Medulla oblongata (tissue), 1 donor: Measurements from ENCODE around the gene CYP24A1.

Source experiments
- DNase-seq: peaks from one replicate; pipeline ENCODE4 v3.0.0-alpha.2; 2015; ENCODE audit errors: extremely low spot score

The CYP24A1 gene

DNA sequence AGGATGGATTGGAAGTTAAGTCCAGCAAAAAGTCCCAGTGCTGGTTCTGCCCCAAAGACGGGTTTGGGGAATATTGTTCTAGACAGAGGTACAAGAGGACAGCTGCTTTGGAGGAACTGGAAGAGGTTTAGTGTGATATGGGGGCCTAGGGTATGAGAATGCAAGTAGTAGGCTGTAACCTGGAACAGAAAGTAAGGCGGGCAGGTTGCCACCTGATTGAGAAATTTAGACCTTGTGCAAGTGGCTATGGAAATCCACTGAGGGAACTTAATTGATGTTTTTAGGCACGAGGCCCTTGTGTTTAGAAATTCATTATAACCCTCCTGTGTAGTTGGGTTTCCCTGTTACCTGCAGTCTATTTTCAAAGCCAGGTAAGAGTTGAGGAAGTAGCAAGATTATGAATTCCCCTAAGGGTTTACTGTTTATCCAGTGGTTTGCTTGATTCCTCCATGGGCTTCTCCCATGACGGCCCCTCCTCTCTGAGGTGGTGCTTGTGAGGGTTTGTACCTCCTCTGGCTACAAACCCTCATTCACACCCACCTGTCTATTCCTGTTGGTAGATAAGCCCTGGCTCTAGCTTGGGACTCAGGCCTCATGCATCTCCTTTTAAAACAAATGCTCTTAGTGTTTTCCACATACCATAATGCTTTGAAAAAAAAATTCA, 61.4 kb downstream of the CYP24A1 start:
- DNase-seq: no peak

DNA sequence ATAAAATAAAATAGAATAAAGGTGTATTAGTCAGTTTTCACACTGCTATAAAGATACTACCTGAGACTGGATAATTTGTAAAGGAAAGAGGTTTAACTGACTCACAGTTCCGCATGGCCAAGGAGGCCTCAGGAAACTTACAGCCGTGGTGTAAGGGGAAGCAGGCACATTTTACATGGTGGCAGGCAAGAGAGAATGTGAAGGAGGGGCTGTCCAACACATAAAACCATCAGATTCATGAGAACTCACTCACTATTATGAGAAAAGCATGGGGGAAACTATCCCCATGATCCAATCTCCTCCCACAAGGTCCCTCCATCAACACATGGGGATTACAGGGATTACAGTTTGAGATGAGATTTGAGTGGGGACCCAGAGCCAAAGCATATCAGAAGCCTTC, 62.3 kb downstream of the CYP24A1 start:
- no peak for DNase-seq

DNA sequence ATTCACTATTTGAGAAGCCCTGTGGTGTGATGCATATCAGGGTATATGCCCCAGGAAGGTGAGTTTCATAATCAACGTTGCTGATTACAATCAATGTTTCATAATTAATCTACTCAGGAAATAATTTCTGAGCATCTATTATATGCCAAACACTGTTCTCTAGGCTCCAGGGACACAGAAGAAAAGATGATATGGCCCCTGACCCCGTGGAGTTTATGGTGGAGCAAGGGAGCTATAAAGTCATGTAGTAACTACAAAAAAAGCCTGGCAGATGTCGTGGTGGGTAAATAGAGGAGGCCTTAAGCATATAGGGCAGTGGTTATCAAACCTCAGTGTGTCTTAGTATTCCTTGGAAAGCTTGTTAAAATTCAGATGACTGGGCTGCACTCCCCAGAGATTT, 63.3 kb downstream of the CYP24A1 start:
- no peak for DNase-seq

DNA sequence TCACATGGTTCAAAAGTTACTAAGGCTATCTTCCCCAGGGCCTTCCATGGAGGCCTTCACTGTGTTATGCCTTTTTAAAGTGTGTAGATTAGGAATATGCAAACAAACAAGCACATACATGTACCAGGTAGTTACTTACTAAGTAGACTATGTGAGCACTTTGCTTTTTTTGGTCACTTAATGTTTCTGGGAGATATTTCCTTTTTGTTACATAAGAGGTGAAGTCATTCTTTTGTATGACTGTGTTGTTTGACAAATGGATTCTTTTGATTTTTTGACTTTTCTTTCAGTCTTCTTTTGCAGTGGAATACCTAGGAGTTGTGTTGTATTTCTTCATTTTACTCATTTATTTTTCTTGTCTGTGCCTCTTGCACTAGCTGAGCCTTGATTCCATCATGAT, 63.7 kb downstream of the CYP24A1 start:
- no peak for DNase-seq

DNA sequence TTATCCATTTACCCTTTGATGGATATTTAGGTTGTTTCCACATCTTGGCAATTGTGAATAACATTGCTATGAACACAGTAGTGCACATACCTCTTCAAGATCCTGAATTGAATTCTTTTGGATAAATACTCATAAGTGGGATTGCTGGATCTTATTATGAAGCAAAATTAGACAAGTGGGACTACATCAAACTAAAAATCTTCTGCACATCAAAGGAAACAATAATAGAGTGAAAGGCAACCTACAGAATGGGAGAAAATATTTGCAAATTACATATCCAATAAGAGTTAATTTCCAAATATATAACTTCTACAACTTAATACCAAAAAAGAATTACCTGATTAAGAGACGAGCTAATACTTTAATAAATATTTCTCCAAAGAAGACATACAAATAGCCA, 65.0 kb downstream of the CYP24A1 start:
- no peak for DNase-seq

DNA sequence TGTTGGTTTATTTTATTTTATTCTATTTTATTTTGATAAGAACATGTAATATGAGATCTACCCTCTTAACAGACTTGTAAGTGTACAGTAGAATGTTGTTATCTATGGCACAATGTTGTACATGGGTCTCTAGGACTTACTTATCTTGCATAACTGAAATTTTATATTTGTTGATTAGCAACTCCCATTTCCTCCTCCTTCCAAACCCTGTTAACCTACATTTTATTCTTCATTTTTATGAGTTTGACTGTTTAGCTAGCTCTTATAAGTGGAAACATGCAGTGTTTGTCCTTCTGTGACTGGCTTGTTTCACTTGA, 65.5 kb downstream of the CYP24A1 start:
- DNase-seq: no peak

DNA sequence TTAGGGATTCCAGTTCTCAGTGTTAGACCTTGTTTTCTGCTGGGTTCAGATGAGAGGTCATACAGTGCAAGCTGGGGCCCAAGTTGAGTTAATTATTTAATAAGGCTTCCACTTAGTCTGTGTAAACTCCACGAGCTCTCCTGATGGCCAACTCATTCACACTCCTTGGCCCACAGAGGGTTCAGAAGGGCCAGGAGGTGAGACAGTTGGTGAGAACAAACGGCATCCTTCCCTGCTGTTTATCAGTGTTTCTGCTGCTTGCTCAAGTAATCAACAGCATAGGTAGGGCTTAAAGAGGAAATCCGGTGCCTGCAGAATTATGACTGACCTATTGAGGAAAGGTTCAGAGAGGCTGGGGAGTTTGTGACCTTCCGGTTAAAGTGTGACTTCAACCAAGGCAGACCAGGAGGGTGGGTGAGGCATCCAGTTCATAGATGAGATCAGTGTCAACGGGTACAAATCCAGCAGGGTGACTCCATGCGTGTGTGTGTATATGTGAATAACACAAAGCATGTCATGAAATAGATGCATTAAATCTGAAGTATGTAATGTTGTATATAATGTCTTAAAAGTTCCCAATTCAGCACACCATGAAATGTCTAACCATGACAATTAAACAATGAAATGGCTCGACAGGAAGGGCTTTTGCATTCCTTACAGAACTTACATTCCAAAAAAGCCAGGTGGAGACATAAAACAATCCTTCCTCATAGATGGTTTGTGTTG, 66.0 kb downstream of the CYP24A1 start:
- DNase-seq: no peak

DNA sequence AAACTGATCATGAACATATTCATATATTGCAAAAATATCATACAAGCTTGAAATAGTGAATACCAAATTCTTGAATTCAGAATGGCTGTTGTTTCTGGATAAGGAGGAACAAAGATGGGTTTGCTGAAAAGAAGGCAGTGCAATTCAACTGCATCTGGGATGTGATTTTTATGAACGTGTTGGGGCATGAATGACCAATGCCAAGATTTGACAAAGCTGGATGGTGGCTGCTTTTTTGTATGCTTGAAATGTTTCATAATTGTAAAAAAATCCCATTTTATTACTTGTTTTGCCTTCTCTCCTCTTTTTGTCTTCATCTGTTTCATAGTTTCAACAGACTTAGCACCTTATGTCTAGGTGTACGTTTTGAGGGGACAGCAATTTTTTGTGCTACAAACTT, 66.6 kb downstream of the CYP24A1 start:
- no peak for DNase-seq

DNA sequence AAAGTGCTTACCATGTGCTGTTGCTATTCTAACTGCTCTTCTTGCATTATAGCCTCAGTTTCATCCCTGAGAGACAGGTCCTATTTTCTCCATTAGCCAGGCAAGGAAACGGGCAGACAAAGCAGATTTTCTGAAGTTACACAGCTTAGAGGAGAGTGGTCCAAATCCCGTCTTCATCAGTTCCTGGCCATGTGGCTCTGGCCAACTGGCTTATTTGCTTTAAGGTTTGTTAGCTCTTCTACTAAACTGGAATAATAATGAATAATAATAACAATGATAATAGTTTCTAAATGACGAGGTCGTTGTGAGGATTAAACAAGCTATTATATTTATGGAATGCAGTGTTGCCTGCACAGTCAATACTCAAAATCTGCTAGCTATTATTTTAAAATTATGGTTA, 67.6 kb downstream of the CYP24A1 start:
- DNase-seq: no peak

DNA sequence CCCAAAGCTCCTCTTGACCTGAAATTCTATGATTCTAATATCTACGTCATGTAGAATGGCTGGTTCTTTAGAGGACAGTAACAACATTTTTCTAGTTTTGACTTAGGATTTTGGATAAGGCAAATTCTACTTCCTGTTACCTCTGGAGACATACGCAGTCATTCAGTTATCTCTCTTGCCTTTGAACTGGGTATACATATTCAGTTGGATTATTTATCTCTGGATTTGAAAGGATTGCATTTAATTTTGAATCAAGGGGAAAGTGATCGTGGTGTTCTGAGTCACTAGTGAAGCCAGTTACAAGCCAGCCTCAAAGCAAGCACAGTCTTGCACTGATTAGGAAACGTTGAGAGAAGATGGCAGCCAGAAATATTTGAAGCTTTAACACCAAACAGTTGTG, 68.1 kb downstream of the CYP24A1 start:
- no peak for DNase-seq

DNA sequence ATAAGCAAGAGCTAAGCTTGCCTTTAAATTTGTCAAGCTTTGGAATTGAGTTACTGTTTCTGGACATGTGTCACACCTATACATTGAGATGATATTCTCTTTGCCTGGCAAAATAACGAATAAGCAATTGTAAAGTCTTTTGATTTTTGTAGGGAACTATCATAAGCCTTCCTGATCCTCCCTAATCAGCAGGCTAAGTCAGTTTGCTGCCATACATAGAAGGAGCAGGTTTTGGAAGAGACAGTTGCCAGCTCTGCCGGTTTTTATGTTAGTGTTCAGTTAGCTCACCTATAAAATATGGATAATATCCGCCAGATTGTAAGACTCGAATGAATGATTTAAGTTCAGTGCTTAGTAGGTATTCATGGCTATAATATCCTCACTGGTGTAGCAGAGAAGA, 69.0 kb downstream of the CYP24A1 start:
- DNase-seq: no peak

DNA sequence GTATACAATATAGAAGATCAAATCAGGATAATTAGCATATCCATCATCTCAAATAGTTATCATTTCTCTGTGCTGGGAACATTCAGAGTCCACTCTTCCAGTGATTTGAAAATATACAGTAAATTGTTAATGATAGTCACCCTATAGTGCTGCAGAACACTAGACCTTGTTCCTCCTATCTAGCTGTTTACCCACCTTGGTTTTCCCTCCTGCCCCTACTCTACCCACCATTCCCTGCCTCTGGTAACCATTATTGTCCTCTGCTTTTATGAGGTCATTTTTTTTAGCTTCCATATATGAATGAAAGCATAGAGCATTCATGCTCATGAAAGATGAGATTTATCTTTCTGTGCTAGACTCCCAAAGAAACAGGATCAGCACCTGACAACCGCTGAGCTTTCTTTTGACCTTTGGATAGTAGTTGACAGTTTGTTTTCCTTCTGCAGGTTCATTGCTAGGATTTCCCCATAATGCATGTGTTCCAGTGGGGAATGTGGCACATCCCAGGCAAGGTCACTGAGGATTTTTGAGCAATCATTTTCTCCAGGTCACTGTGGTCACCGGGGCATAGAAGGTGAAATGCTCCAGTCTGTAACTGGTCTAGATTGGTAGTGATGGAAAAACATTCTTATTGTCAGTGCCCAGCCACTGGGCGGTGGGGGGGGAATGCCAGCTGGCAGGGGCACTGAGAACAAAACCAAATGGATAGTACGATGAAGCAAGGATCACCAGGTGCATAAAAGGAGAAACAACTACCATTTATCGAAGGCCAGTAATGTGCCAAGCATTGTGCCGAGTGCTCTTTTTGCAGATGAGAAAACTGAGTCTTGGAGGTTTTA, 69.8 kb downstream of the CYP24A1 start:
- DNase-seq: no peak
